Measurements from ENCODE around the gene CPLANE2. TPM values are rescaled to one million over a fixed set of nuclear protein-coding genes. Genes with fewer than 3 reads are reported as not detected.

CPLANE2 gene
- 8.0 and 13.7 TPM in 2 replicates for total RNA-seq

GRCh38 chr1:16236511-16237342 lies at the start of gene CPLANE2:
Gene CPLANE2 (minus strand): TSS chr1:16237183. CDS start chr1:16236742, 441 bp downstream.

GRCh38 chr1:16212251-16212961 lies 24.6 kb downstream of the CPLANE2 start, which contains the start of gene ARHGEF19:
Gene ARHGEF19 (minus strand): TSS chr1:16212652. CDS start chr1:16209054, 3,598 bp downstream.

Other genes with a start within 250 kb of the CPLANE2 start
- not detected in 2 replicates for gene SRARP, start 232.9 kb downstream of the CPLANE2 start, total RNA-seq
- 5.9 and 6.4 TPM in 2 replicates for gene HSPB7, start 219.1 kb downstream of the CPLANE2 start, total RNA-seq
- not detected in 2 replicates for gene CLCNKA, start 215.1 kb downstream of the CPLANE2 start, total RNA-seq
- gene CLCNKB, start 193.4 kb downstream of the CPLANE2 start, total RNA-seq: 0.09 and 0.30 TPM in 2 replicates
- under 0.01 and 0.37 TPM in 2 replicates for gene FAM131C, start 163.5 kb downstream of the CPLANE2 start, total RNA-seq
- 60.0 and 152 TPM in 2 replicates for gene EPHA2, start 81.1 kb downstream of the CPLANE2 start, total RNA-seq
- 12.2 TPM in 2 replicates for gene ARHGEF19, start 24.5 kb downstream of the CPLANE2 start, total RNA-seq
- gene FBXO42, start 115.3 kb upstream of the CPLANE2 start, total RNA-seq: 11.9 and 13.1 TPM in 2 replicates
- 16.9 and 39.4 TPM in 2 replicates for gene SZRD1, start 130.1 kb upstream of the CPLANE2 start, total RNA-seq
- gene SPATA21, start 200.2 kb upstream of the CPLANE2 start, total RNA-seq: not detected in 2 replicates
- 74.4 and 74.8 TPM in 2 replicates for gene NECAP2, start 203.5 kb upstream of the CPLANE2 start, total RNA-seq

Data from smooth muscle cell of the umbilical artery (primary cell).